CD14-positive monocyte (primary cell): Measurements from ENCODE around the gene JUP. TPM values are rescaled to one million over a fixed set of nuclear protein-coding genes. Genes with fewer than 3 reads are reported as not detected.

Experiments used
- DNase-seq, 3 donors: peaks; one replicate each; pipeline ENCODE4 v3.0.0-alpha.2; 2011 to 2022
- H2AFZ ChIP-seq: 2 replicates; pipeline ENCODE4 v1.6.0; 2012; ENCODE audit warnings: mild to moderate bottlenecking, low read depth, low read length, inconsistent platforms; ENCODE audit not compliant: insufficient read depth, poor library complexity, severe bottlenecking
- H3K27ac ChIP-seq, 2 donors: 1 replicate in 1 of 2; 2 replicates in 1 of 2; pipeline ENCODE4 v1.5.1; 2012 to 2013; ENCODE audit warnings: low read length in 2 of 2, control low read depth in 1 of 2, inconsistent platforms in 1 of 2, low read depth in 1 of 2, mild to moderate bottlenecking in 1 of 2
- H3K27me3 ChIP-seq, 2 donors: one replicate each; pipeline versions ENCODE4 v1.6.0 to v1.6.1; 2011 to 2013; ENCODE audit warnings: low read length in 2 of 2; ENCODE audit not compliant: control insufficient read depth in 2 of 2, insufficient read depth in 2 of 2
- H3K36me3 ChIP-seq, 2 donors: replicated peaks in 1 of 2; 1 replicate in 1 of 2; 2 replicates in 1 of 2; pipeline versions ENCODE4 v1.5.1 to v1.6.1; 2012 to 2013; ENCODE audit warnings: low read length in 2 of 2, control low read depth in 1 of 2, inconsistent platforms in 1 of 2, mild to moderate bottlenecking in 1 of 2; ENCODE audit not compliant: insufficient read depth in 2 of 2, control insufficient read depth in 1 of 2
- H3K4me1 ChIP-seq, 2 donors: 1 replicate in 1 of 2; 2 replicates in 1 of 2; pipeline versions ENCODE4 v1.5.1 to v1.6.1; 2012 to 2013; ENCODE audit warnings: low read length in 2 of 2, control low read depth in 1 of 2, inconsistent platforms in 1 of 2, mild to moderate bottlenecking in 1 of 2, moderate library complexity in 1 of 2; ENCODE audit not compliant: insufficient read depth in 2 of 2, control insufficient read depth in 1 of 2
- H3K4me2 ChIP-seq: replicated peaks from 2 replicates; pipeline ENCODE3; 2012; ENCODE audit warnings: low read length, moderate library complexity, mild to moderate bottlenecking; ENCODE audit not compliant: poor library complexity, severe bottlenecking; ENCODE audit errors: extremely low read depth
- H3K4me3 ChIP-seq, 3 experiments: fragments of 200-600 bp in 1 of 3; sonication (generic) in 1 of 3; replicated peaks in 1 of 3; 1 replicate in 2 of 3; 2 replicates in 1 of 3; pipeline ENCODE4 v1.5.1; 2011 to 2013; ENCODE audit warnings: low read length in 3 of 3, mild to moderate bottlenecking in 3 of 3, control low read depth in 2 of 3, low read depth in 2 of 3, inconsistent platforms in 1 of 3, moderate library complexity in 1 of 3
- H3K79me2 ChIP-seq: 2 replicates; pipeline ENCODE4 v1.6.0; 2012; ENCODE audit warnings: mild to moderate bottlenecking, control low read depth, inconsistent platforms, low read length, moderate library complexity; ENCODE audit not compliant: insufficient read depth
- H3K9ac ChIP-seq: 2 replicates; pipeline ENCODE4 v1.6.0; 2017; ENCODE audit warnings: low read length, mild to moderate bottlenecking; ENCODE audit not compliant: insufficient read depth, poor library complexity, severe bottlenecking
- H3K9me3 ChIP-seq, 2 donors: replicated peaks in 1 of 2; 1 replicate in 1 of 2; 2 replicates in 1 of 2; pipeline versions ENCODE4 v1.5.1 to v1.6.1; 2012 to 2013; ENCODE audit warnings: low read length in 2 of 2, control low read depth in 1 of 2; ENCODE audit not compliant: control insufficient read depth in 1 of 2, insufficient read depth in 1 of 2
- H4K20me1 ChIP-seq: 2 replicates; pipeline ENCODE4 v1.6.0; 2012; ENCODE audit warnings: mild to moderate bottlenecking, low read length, control low read depth, moderate library complexity; ENCODE audit not compliant: insufficient read depth
- H3K27ac Mint-ChIP-seq, 7 donors: one replicate each; pipeline ENCODE4 v1.8.0; 2020; ENCODE audit warnings: mild to moderate bottlenecking in 7 of 7, mixed read lengths in 7 of 7, moderate library complexity in 6 of 7, inconsistent platforms in 2 of 7
- H3K27me3 Mint-ChIP-seq, 3 donors: one replicate each; pipeline ENCODE4 v1.8.0; 2021 to 2022; ENCODE audit warnings: low read depth in 3 of 3, mild to moderate bottlenecking in 3 of 3, mixed read lengths in 3 of 3, moderate library complexity in 3 of 3, inconsistent platforms in 1 of 3
- H3K36me3 Mint-ChIP-seq, 2 donors: one replicate each; pipeline ENCODE4 v1.8.0; 2020; ENCODE audit warnings: mixed read lengths in 2 of 2, inconsistent platforms in 1 of 2, mild to moderate bottlenecking in 1 of 2
- H3K4me1 Mint-ChIP-seq: one replicate; pipeline ENCODE4 v1.8.0; 2020; ENCODE audit warnings: mild to moderate bottlenecking, mixed read lengths
- H3K4me3 Mint-ChIP-seq, 2 donors: one replicate each; pipeline ENCODE4 v1.8.0; 2020; ENCODE audit warnings: mild to moderate bottlenecking in 2 of 2, mixed read lengths in 2 of 2, moderate library complexity in 1 of 2
- H3K9me3 Mint-ChIP-seq, 7 donors: one replicate each; pipeline ENCODE4 v1.8.0; 2020 to 2022; ENCODE audit warnings: mixed read lengths in 7 of 7, mild to moderate bottlenecking in 6 of 7, moderate library complexity in 6 of 7, inconsistent platforms in 2 of 7
- CTCF ChIP-seq: fragments of 200-600 bp; IDR thresholded peaks from one replicate; pipeline ENCODE4 v1.8.0; 2022; ENCODE audit warnings: antibody characterized with exemption, mild to moderate bottlenecking
- WGBS: methylation state at CpG from one replicate; pipeline ENCODE4 v1.1.5; 2013; ENCODE audit warnings: missing lambda C conversion rate; ENCODE audit not compliant: insufficient coverage; 5-methylcytosine and 5-hydroxymethylcytosine counted together
- intact Hi-C, 2 donors: fragments of 100-400 bp; cut with micrococcal nuclease; formaldehyde crosslinking; loops; one replicate each; pipeline versions ENCODE4 v1.15.0 to v1.15.1; 2023
- polyA plus RNA-seq, 3 donors: library from polyadenylated mRNA; depleted of rRNA in 1 of 3; unstranded in 2 of 3; stranded (reverse) in 1 of 3; fragments of 300-500 nt in 2 of 3; fragments of >200 nt in 1 of 3; fragmentation: Illumina TruSeq in 2 of 3; gene quantifications; 1 replicate in 2 of 3; 2 replicates in 1 of 3; pipeline ENCODE4 v1.2.3, GENCODE V29; 2012 to 2021

The JUP gene
- polyA plus RNA-seq, 3 donors = 14.0 to 22.1 (median 15.4) TPM

DNA sequence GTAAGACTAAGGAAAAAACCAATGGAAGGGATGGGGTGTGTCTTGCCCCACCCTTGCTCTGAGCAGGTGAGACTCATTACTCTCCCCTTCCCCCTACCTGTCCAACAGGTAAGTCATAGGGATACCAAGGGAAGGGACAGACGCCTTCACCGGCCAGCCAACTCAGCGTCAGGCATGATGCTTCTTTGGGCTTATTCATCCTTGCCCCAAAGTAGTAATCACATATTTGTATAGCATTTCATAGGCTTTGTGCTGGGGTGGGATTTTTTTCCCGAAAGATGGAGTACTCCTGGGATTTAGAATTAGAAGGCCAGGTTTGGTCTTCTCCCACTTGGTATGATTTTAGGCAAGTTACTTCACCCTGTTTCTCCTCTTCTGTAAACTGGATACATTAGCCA is 509 bp upstream of the JUP start:
- peaks cover 0 to 7% (median 0%) of the 10 kb centered on the region in 7 donors for H3K9me3 Mint-ChIP-seq
- no CpG with 5 or more reads among the region's 4 CpGs for WGBS
- intact Hi-C loops = no loop called here
- no peak for DNase-seq
- no peak overlapping the region for H2AFZ ChIP-seq
- H3K79me2 ChIP-seq = no peaks in the 10 kb centered on the region
- peak overlapping the region in 1 of 2 donors; percentile 82 for H3K27ac ChIP-seq
- TF ChIP-seq CTCF = no peak
- H3K4me1 Mint-ChIP-seq = peaks cover 56% of the 10 kb centered on the region
- H3K36me3 Mint-ChIP-seq = peaks cover 0 to 2% of the 10 kb centered on the region in 2 donors
- peaks cover 22 to 40% (median 23%) of the 10 kb centered on the region in 3 donors for H3K27me3 Mint-ChIP-seq
- peak overlapping the region; percentile 92 for H3K4me2 ChIP-seq
- peak overlapping the region in 1 of 2 donors; percentile 61 for H3K4me3 Mint-ChIP-seq
- no peak overlapping the region for H3K9ac ChIP-seq
- no peaks in the 10 kb centered on the region for H3K36me3 ChIP-seq
- H3K4me3 ChIP-seq = no peak overlapping the region
- H3K9me3 ChIP-seq = no peaks in the 10 kb centered on the region
- H4K20me1 ChIP-seq = peaks cover 22% of the 10 kb centered on the region
- peaks cover 62 to 63% of the 10 kb centered on the region in 2 donors for H3K4me1 ChIP-seq
- H3K27me3 ChIP-seq = no peaks in the 10 kb centered on the region
- peak overlapping the region in 1 of 7 donors; percentile 78 for H3K27ac Mint-ChIP-seq

GRCh38 chr17:41785859-41786226 is 668 bp downstream of the JUP start:
- Histone ChIP-seq H3K4me3 (peak overlapping the region; percentile 50 to 86 (median 62)), H4K20me1 (peaks cover 29% of the 10 kb centered on the region), H3K9me3 (no peaks in the 10 kb centered on the region), H2AFZ (peak overlapping the region; percentile 80), H3K79me2 (no peaks in the 10 kb centered on the region), H3K9ac (peak overlapping the region; percentile 73), H3K4me1 (peaks cover 65 to 69% of the 10 kb centered on the region in 2 donors), H3K27me3 (no peaks in the 10 kb centered on the region), H3K4me2 (peak overlapping the region; percentile 92), H3K36me3 (no peaks in the 10 kb centered on the region), H3K27ac (peak overlapping the region; percentile 58 to 82)
- Mint-ChIP-seq H3K4me3 (peak overlapping the region; percentile 76 to 90), H3K4me1 (peaks cover 64% of the 10 kb centered on the region), H3K27ac (peak overlapping the region in 3 of 7 donors; percentile 6 to 82 (median 37)), H3K27me3 (peaks cover 22 to 40% (median 24%) of the 10 kb centered on the region in 3 donors), H3K36me3 (peaks cover 2 to 4% of the 10 kb centered on the region in 2 donors), H3K9me3 (peaks cover 0 to 10% (median 0%) of the 10 kb centered on the region in 7 donors)
- under 1% methylated on average over 18 of the region's 22 CpGs for WGBS
- intact Hi-C loops = no loop called here
- TF ChIP-seq CTCF = no peak
- peak in 1 of 3 donors; percentile 82 for DNase-seq
